ENCODE measurements around the gene GAB2. TPM values are rescaled to one million over a fixed set of nuclear protein-coding genes. Genes with fewer than 3 reads are reported as not detected.

GAB2 gene
- polyA plus RNA-seq, 2 of the 4 experiments (the other 2 are of a cell fraction), result 2.8 to 4.7 TPM

GRCh38 chr11:78384231-78384630 is 33.4 kb downstream of the GAB2 start:
- H3K9me3 ChIP-seq, result peaks cover 21% of the 10 kb centered on the region; the same call in 2 of the 3 replicates
- no peak overlapping the region for H3K4me2 ChIP-seq
- ChIA-PET POLR2A (no interaction called here), CTCF (interaction anchor here (1.3 kb wide), 1 partner anchor 32 kb away, joined by 4 read pairs; no protein-coding TSS in a partner anchor)
- TF ChIP-seq EHMT2 (IDR thresholded peaks at IDR 0.05; ENCODE audit: low read depth), result no peak
- no peak for TF ChIP-seq CEBPB (IDR thresholded peaks at IDR 0.05)
- no peak for TF ChIP-seq CHD2 (IDR thresholded peaks at IDR 0.05; ENCODE audit: low read length, partially characterized antibody)
- TF ChIP-seq ELK1 (IDR thresholded peaks at IDR 0.05; ENCODE audit: low read depth, low read length), result no peak
- no peak for TF ChIP-seq MAZ (IDR thresholded peaks at IDR 0.05; ENCODE audit: borderline replicate concordance, low read depth, low read length)
- no peak for TF ChIP-seq CBX8 (IDR thresholded peaks at IDR 0.05)
- TF ChIP-seq NR3C1 (IDR thresholded peaks at IDR 0.05), result no peak
- WGBS (ENCODE audit: missing lambda C conversion rate), result 54% methylated on average over 4 of the region's 4 CpGs
- FAIRE-seq (no peak), ATAC-seq (no peak), DNase-seq (ENCODE audit: low read depth in 1 of 2, low spot score in 1 of 2) (no peak)
- no peak overlapping the region for H3K27ac ChIP-seq
- no peaks in the 10 kb centered on the region for H3K4me1 ChIP-seq
- no peak overlapping the region for H3K4me3 ChIP-seq

DNA sequence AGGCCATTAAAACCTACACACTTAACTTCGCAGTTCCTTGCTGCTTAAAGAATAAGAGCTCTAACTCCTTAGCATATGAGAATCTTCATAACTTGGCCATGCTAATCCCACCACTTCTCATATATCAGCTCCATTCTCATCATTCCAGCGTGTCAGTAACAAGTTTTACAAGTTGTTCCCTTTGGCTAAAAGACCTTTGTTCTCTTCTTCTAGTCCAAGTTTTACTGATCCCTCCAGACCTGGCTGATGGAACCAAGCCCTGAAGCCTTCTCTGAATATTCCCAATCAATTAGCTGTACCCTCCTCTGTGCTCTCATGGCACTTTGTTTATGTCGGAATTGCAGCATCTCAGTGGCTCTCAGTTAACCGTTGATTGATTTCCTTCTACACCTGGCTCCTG is 35.8 kb downstream of the GAB2 start:
- TF ChIP-seq ELK1 (IDR thresholded peaks at IDR 0.05; ENCODE audit: low read depth, low read length), result no peak
- TF ChIP-seq, protein P1, sequence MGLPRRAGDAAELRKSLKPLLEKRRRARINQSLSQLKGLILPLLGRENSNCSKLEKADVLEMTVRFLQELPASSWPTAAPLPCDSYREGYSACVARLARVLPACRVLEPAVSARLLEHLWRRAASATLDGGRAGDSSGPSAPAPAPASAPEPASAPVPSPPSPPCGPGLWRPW (IDR thresholded peaks at IDR 0.05), result no peak
- no peak for TF ChIP-seq NFE2L2 (conservative IDR thresholded peaks at IDR 0.05; ENCODE audit: low read length)
- TF ChIP-seq MAFK (IDR thresholded peaks at IDR 0.05; ENCODE audit: partially characterized antibody), result no peak
- TF ChIP-seq POLR2A (IDR thresholded peaks at IDR 0.05; ENCODE audit: low read length), result no peak
- TF ChIP-seq, protein P2, sequence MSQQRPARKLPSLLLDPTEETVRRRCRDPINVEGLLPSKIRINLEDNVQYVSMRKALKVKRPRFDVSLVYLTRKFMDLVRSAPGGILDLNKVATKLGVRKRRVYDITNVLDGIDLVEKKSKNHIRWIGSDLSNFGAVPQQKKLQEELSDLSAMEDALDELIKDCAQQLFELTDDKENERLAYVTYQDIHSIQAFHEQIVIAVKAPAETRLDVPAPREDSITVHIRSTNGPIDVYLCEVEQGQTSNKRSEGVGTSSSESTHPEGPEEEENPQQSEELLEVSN (IDR thresholded peaks at IDR 0.05; ENCODE audit: borderline replicate concordance, low read depth), result no peak
- no peak for TF ChIP-seq ZNF302 (CRISPR knock-in tag; IDR thresholded peaks at IDR 0.05)
- TF ChIP-seq TFCP2L1 (CRISPR knock-in tag; IDR thresholded peaks at IDR 0.05), result no peak
- TF ChIP-seq PBX3 (IDR thresholded peaks at IDR 0.05), result no peak
- TF ChIP-seq EHF (CRISPR knock-in tag; IDR thresholded peaks at IDR 0.05), result no peak
- TF ChIP-seq MAZ (IDR thresholded peaks at IDR 0.05; ENCODE audit: borderline replicate concordance, low read depth, low read length), result no peak
- TF ChIP-seq CHD4 (IDR thresholded peaks at IDR 0.05; ENCODE audit: borderline replicate concordance), result no peak
- no peak for TF ChIP-seq RNF2 (IDR thresholded peaks at IDR 0.05; ENCODE audit: borderline replicate concordance, low read depth)
- no peak for TF ChIP-seq BHLHE40 (IDR thresholded peaks at IDR 0.05; ENCODE audit: low read depth, low read length)
- TF ChIP-seq HEYL (CRISPR knock-in tag; IDR thresholded peaks at IDR 0.05), result no peak
- no peak for TF ChIP-seq ZFP36 (IDR thresholded peaks at IDR 0.05; ENCODE audit: borderline replicate concordance, partially characterized antibody)
- TF ChIP-seq BCL3 (IDR thresholded peaks at IDR 0.05), result no peak
- TF ChIP-seq CHD2 (IDR thresholded peaks at IDR 0.05; ENCODE audit: low read length, partially characterized antibody), result no peak
- no peak for TF ChIP-seq ESRRA (IDR thresholded peaks at IDR 0.05; ENCODE audit: borderline replicate concordance, low read length)
- H3K27ac ChIP-seq, result no peak overlapping the region
- 63% methylated on average over 4 of the region's 4 CpGs for WGBS (ENCODE audit: missing lambda C conversion rate)
- H3K9me3 ChIP-seq, result peaks cover 23% of the 10 kb centered on the region; the same call in 2 of the 3 replicates
- CTCF ChIA-PET, result interaction anchor here (0.7 to 2.2 kb wide), 3 partner anchors 10 to 116 kb away, joined by 3 to 6 read pairs (median 4); no protein-coding TSS in a partner anchor
- no peaks in the 10 kb centered on the region for H3K4me1 ChIP-seq
- H3K4me3 ChIP-seq, result no peak overlapping the region
- no peak for ATAC-seq
- POLR2A ChIA-PET, result no interaction called here
- H3K4me2 ChIP-seq, result no peak overlapping the region
- DNase-seq (ENCODE audit: low read depth in 1 of 2, low spot score in 1 of 2), result no peak
- no peak for FAIRE-seq
